Ectodermal cell (in vitro differentiated cells): Measurements from ENCODE around the gene FUT8.

Source experiments
- H3K27ac ChIP-seq: 2 replicates; pipeline ENCODE4 v1.7.0; 2013; ENCODE audit warnings: mild to moderate bottlenecking, low read depth, low read length; ENCODE audit not compliant: insufficient read depth, poor library complexity, severe bottlenecking
- H3K27me3 ChIP-seq: 2 replicates; pipeline ENCODE4 v1.7.0; 2013; ENCODE audit warnings: mild to moderate bottlenecking, low read length; ENCODE audit not compliant: insufficient read depth, control insufficient read depth, poor library complexity, severe bottlenecking
- H3K36me3 ChIP-seq: one replicate; pipeline ENCODE4 v1.7.0; 2013; ENCODE audit warnings: low read length; ENCODE audit not compliant: control insufficient read depth, insufficient read depth
- H3K4me1 ChIP-seq: one replicate; pipeline ENCODE4 v1.7.0; 2013; ENCODE audit warnings: low read length; ENCODE audit not compliant: control insufficient read depth, insufficient read depth
- H3K4me3 ChIP-seq: 2 replicates; pipeline ENCODE4 v1.7.0; 2013; ENCODE audit warnings: low read depth, low read length, control low read depth; ENCODE audit not compliant: insufficient read depth
- H3K9me3 ChIP-seq: 2 replicates; pipeline ENCODE4 v1.7.0; 2013; ENCODE audit warnings: mild to moderate bottlenecking, low read length, moderate library complexity; ENCODE audit not compliant: control insufficient read depth
- WGBS, 2 experiments: methylation state at CpG; one replicate each; pipeline ENCODE4 v1.1.7; 2013; ENCODE audit warnings: missing lambda C conversion rate in 2 of 2; 5-methylcytosine and 5-hydroxymethylcytosine counted together

Gene FUT8

GRCh38 chr14:65574611-65575010 is 162.1 kb downstream of the FUT8 start:
- no peaks in the 10 kb centered on the region for H3K9me3 ChIP-seq
- 68 to 69% methylated on average over 2 of the region's 2 CpGs for WGBS, 2 experiments
- H3K4me3 ChIP-seq: no peak overlapping the region
- H3K4me1 ChIP-seq: no peaks in the 10 kb centered on the region
- H3K27ac ChIP-seq: no peak overlapping the region
- no peaks in the 10 kb centered on the region for H3K27me3 ChIP-seq
- H3K36me3 ChIP-seq: no peaks in the 10 kb centered on the region

- H3K27me3 ChIP-seq: no peaks in the 10 kb centered on the region
- H3K36me3 ChIP-seq: no peaks in the 10 kb centered on the region
- no peak overlapping the region for H3K4me3 ChIP-seq
- H3K9me3 ChIP-seq: no peaks in the 10 kb centered on the region
- no peaks in the 10 kb centered on the region for H3K4me1 ChIP-seq
- 94 to 97% methylated on average over 6 of the region's 6 CpGs for WGBS, 2 experiments
- H3K27ac ChIP-seq: no peak overlapping the region
Measured at GRCh38 chr14:65575389-65575788, 162.9 kb downstream of the FUT8 start.

GRCh38 chr14:65580973-65581372 is 168.4 kb downstream of the FUT8 start:
- Histone ChIP-seq H3K4me1 (no peaks in the 10 kb centered on the region), H3K27me3 (no peaks in the 10 kb centered on the region), H3K27ac (no peak overlapping the region), H3K36me3 (no peaks in the 10 kb centered on the region), H3K9me3 (no peaks in the 10 kb centered on the region), H3K4me3 (no peak overlapping the region)
- WGBS, 2 experiments: 54 to 71% methylated on average over 1 of the region's 1 CpG

- no peaks in the 10 kb centered on the region for H3K9me3 ChIP-seq
- no peak overlapping the region for H3K4me3 ChIP-seq
- H3K27me3 ChIP-seq: no peaks in the 10 kb centered on the region
- no peak overlapping the region for H3K27ac ChIP-seq
- WGBS, 2 experiments: 100% methylated on average over 3 of the region's 3 CpGs; no CpG with 5 or more reads in 1 of the 2 experiments
- H3K4me1 ChIP-seq: no peaks in the 10 kb centered on the region
- H3K36me3 ChIP-seq: no peaks in the 10 kb centered on the region
Measured at GRCh38 chr14:65581378-65581777, 168.8 kb downstream of the FUT8 start.

- Histone ChIP-seq H3K4me1 (no peaks in the 10 kb centered on the region), H3K36me3 (no peaks in the 10 kb centered on the region), H3K4me3 (no peak overlapping the region), H3K27ac (no peak overlapping the region), H3K27me3 (no peaks in the 10 kb centered on the region), H3K9me3 (no peaks in the 10 kb centered on the region)
- WGBS, 2 experiments: 91 to 98% methylated on average over 2 to 3 of the region's 3 CpGs
Measured at GRCh38 chr14:65581799-65582198, 169.3 kb downstream of the FUT8 start.

- Histone ChIP-seq H3K27me3 (no peaks in the 10 kb centered on the region), H3K9me3 (no peaks in the 10 kb centered on the region), H3K27ac (no peak overlapping the region), H3K4me1 (no peaks in the 10 kb centered on the region), H3K36me3 (no peaks in the 10 kb centered on the region), H3K4me3 (no peak overlapping the region)
- WGBS, 2 experiments: 92 to 96% methylated on average over 1 of the region's 1 CpG
Measured at GRCh38 chr14:65585216-65585615, 172.7 kb downstream of the FUT8 start.

- no peaks in the 10 kb centered on the region for H3K27me3 ChIP-seq
- H3K27ac ChIP-seq: no peak overlapping the region
- no peak overlapping the region for H3K4me3 ChIP-seq
- no peaks in the 10 kb centered on the region for H3K9me3 ChIP-seq
- H3K4me1 ChIP-seq: no peaks in the 10 kb centered on the region
- 95 to 96% methylated on average over 3 of the region's 4 CpGs for WGBS, 2 experiments
- H3K36me3 ChIP-seq: no peaks in the 10 kb centered on the region
Measured at GRCh38 chr14:65588426-65589140, 176.1 kb downstream of the FUT8 start.

- no peaks in the 10 kb centered on the region for H3K36me3 ChIP-seq
- H3K9me3 ChIP-seq: no peaks in the 10 kb centered on the region
- H3K27me3 ChIP-seq: no peaks in the 10 kb centered on the region
- 74 to 80% methylated on average over 13 of the region's 13 CpGs for WGBS, 2 experiments
- no peak overlapping the region for H3K4me3 ChIP-seq
- H3K4me1 ChIP-seq: no peaks in the 10 kb centered on the region
- no peak overlapping the region for H3K27ac ChIP-seq
Measured at GRCh38 chr14:65594153-65594881, 181.8 kb downstream of the FUT8 start.

GRCh38 chr14:65594882-65595237 is 182.3 kb downstream of the FUT8 start:
- Histone ChIP-seq H3K4me1 (no peaks in the 10 kb centered on the region), H3K4me3 (no peak overlapping the region), H3K27me3 (no peaks in the 10 kb centered on the region), H3K27ac (no peak overlapping the region), H3K36me3 (no peaks in the 10 kb centered on the region), H3K9me3 (no peaks in the 10 kb centered on the region)
- WGBS, 2 experiments: 89 to 93% methylated on average over 5 of the region's 5 CpGs

- Histone ChIP-seq H3K9me3 (no peaks in the 10 kb centered on the region), H3K36me3 (no peaks in the 10 kb centered on the region), H3K27ac (no peak overlapping the region), H3K4me1 (no peaks in the 10 kb centered on the region), H3K27me3 (no peaks in the 10 kb centered on the region), H3K4me3 (no peak overlapping the region)
- 0% methylated on average over 1 of the region's 1 CpG for WGBS, 2 experiments
Measured at GRCh38 chr14:65599375-65599774, 186.8 kb downstream of the FUT8 start.
